Neural crest cell (in vitro differentiated cells): Measurements from ENCODE around the gene PARP8. TPM values are rescaled to one million over a fixed set of nuclear protein-coding genes. Genes with fewer than 3 reads are reported as not detected.

ENCODE experiments used
- DNase-seq: peaks from one replicate; pipeline ENCODE4 v3.0.0; 2021; ENCODE audit warnings: low read depth, mixed read lengths, low spot score
- H3K27ac Mint-ChIP-seq: one replicate; pipeline ENCODE4 v1.8.0; 2021; ENCODE audit warnings: mild to moderate bottlenecking, mixed read lengths; ENCODE audit not compliant: unreplicated experiment
- H3K27me3 Mint-ChIP-seq: 2 replicates; pipeline ENCODE4 v1.8.0; 2021; ENCODE audit warnings: low read depth, mild to moderate bottlenecking, mixed read lengths
- H3K36me3 Mint-ChIP-seq: 2 replicates; pipeline ENCODE4 v1.8.0; 2021; ENCODE audit warnings: low read depth, mild to moderate bottlenecking, mixed read lengths
- H3K4me1 Mint-ChIP-seq: 2 replicates; pipeline ENCODE4 v1.8.0; 2021; ENCODE audit warnings: mixed read lengths
- H3K4me3 Mint-ChIP-seq: one replicate; pipeline ENCODE4 v1.8.0; 2021; ENCODE audit warnings: mild to moderate bottlenecking, mixed read lengths
- H3K9me3 Mint-ChIP-seq: 2 replicates; pipeline ENCODE4 v1.8.0; 2021; ENCODE audit warnings: mixed read lengths
- CTCF ChIP-seq: fragments of 200-600 bp; sonication (generic); conservative IDR thresholded peaks from 2 replicates; pipeline ENCODE4 v1.5.0; 2021; ENCODE audit warnings: antibody characterized with exemption, mild to moderate bottlenecking
- total RNA-seq: library from RNA; stranded (reverse); gene quantifications from 2 replicates; pipeline ENCODE4 v1.2.1, GENCODE V29; 2021

Gene PARP8
- total RNA-seq, 1 donor from 2014 or later, result 31.0 TPM

- Mint-ChIP-seq H3K9me3 (peaks cover 2% of the 10 kb centered on the region), H3K36me3 (no peaks in the 10 kb centered on the region), H3K27me3 (peaks cover 8% of the 10 kb centered on the region), H3K4me1 (no peaks in the 10 kb centered on the region), H3K27ac (no peak overlapping the region), H3K4me3 (no peak overlapping the region)
- DNase-seq, result no peak
- no peak for TF ChIP-seq CTCF
These were observed 208.0 kb downstream of the PARP8 start for GRCh38 chr5:50874306-50875001.

GRCh38 chr5:50875002-50875344 is 208.5 kb downstream of the PARP8 start:
- H3K4me3 Mint-ChIP-seq, result no peak overlapping the region
- peaks cover 8% of the 10 kb centered on the region for H3K27me3 Mint-ChIP-seq
- no peak for DNase-seq
- H3K9me3 Mint-ChIP-seq, result peaks cover 2% of the 10 kb centered on the region
- TF ChIP-seq CTCF, result no peak
- no peaks in the 10 kb centered on the region for H3K4me1 Mint-ChIP-seq
- H3K36me3 Mint-ChIP-seq, result no peaks in the 10 kb centered on the region
- no peak overlapping the region for H3K27ac Mint-ChIP-seq

GRCh38 chr5:50878470-50878869 is 212.0 kb downstream of the PARP8 start:
- DNase-seq, result no peak
- H3K27ac Mint-ChIP-seq, result no peak overlapping the region
- H3K4me1 Mint-ChIP-seq, result no peaks in the 10 kb centered on the region
- no peak for TF ChIP-seq CTCF
- peaks cover 2% of the 10 kb centered on the region for H3K9me3 Mint-ChIP-seq
- no peaks in the 10 kb centered on the region for H3K36me3 Mint-ChIP-seq
- H3K27me3 Mint-ChIP-seq, result peaks cover 5% of the 10 kb centered on the region
- no peak overlapping the region for H3K4me3 Mint-ChIP-seq

- Mint-ChIP-seq H3K27ac (no peak overlapping the region), H3K27me3 (peaks cover 4% of the 10 kb centered on the region), H3K9me3 (peaks cover 2% of the 10 kb centered on the region), H3K4me3 (no peak overlapping the region), H3K4me1 (no peaks in the 10 kb centered on the region), H3K36me3 (no peaks in the 10 kb centered on the region)
- no peak for DNase-seq
- no peak for TF ChIP-seq CTCF
These were observed 215.0 kb downstream of the PARP8 start for GRCh38 chr5:50881407-50881806.

- no peak overlapping the region for H3K4me3 Mint-ChIP-seq
- DNase-seq, result no peak
- H3K9me3 Mint-ChIP-seq, result peaks cover 2% of the 10 kb centered on the region
- peaks cover 4% of the 10 kb centered on the region for H3K27me3 Mint-ChIP-seq
- TF ChIP-seq CTCF, result no peak
- no peak overlapping the region for H3K27ac Mint-ChIP-seq
- H3K4me1 Mint-ChIP-seq, result no peaks in the 10 kb centered on the region
- H3K36me3 Mint-ChIP-seq, result no peaks in the 10 kb centered on the region
These were observed 220.4 kb downstream of the PARP8 start for GRCh38 chr5:50886657-50887345.
